T47D (cell line): Measurements from ENCODE around the gene PRIM2.
A peak's percentile ranks its signal among the peaks of the same experiment; 100 is the strongest.
"Not testable (repeated sequence)": the region's sequence is repeated elsewhere in the genome, so short reads cannot be mapped to it uniquely, and the experiment has no call there.

Source experiments
- DNase-seq, 2 experiments: peaks; one replicate each; pipeline versions ENCODE4 v3.0.0 to v3.0.0-alpha.2; 2011 to 2012; ENCODE audit warnings: low read depth in 1 of 2, low spot score in 1 of 2
- JUND ChIP-seq: IDR thresholded peaks from 2 replicates; pipeline ENCODE4 v1.6.1; 2012; ENCODE audit warnings: low read depth
- in situ Hi-C: cut with HindIII; loops from 2 replicates; pipeline ENCODE4 v1.10.0; 2016; ENCODE audit warnings: low sequenced_read_pairs, low pct_unique_long_range_greater_than_20kb

PRIM2 gene

GRCh38 chr6:57312004-57312345, 5.5 kb upstream of the PRIM2 start:
- in situ Hi-C loops, result no loop called here

GRCh38 chr6:57313009-57313408, 4.4 kb upstream of the PRIM2 start:
- in situ Hi-C loops, result no loop called here
- TF ChIP-seq JUND, result no peak
- no peak for DNase-seq

More at GRCh38 chr6:57312004-57312345, 5.5 kb upstream of the PRIM2 start:
- DNase-seq, result no peak
- TF ChIP-seq JUND, result no peak

- TF ChIP-seq JUND, result no peak
- in situ Hi-C loops, result no loop called here
- DNase-seq, result peak in 1 of 2 experiments; percentile 30
Observed at GRCh38 chr6:57313711-57314471, 3.5 kb upstream of the PRIM2 start.

- DNase-seq, result no peak
- no peak for TF ChIP-seq JUND
Observed at GRCh38 chr6:57315111-57315510, 2.3 kb upstream of the PRIM2 start.

GRCh38 chr6:57315851-57316250, 1.6 kb upstream of the PRIM2 start:
- no peak for DNase-seq
- no peak for TF ChIP-seq JUND
- in situ Hi-C loops, result no loop called here

More at GRCh38 chr6:57315111-57315510, 2.3 kb upstream of the PRIM2 start:
- in situ Hi-C loops, result no loop called here

- in situ Hi-C loops, result no loop called here
- DNase-seq, result peak; percentile 76 to 94
- no peak for TF ChIP-seq JUND
Observed at GRCh38 chr6:57316581-57317059, 810 bp upstream of the PRIM2 start.

GRCh38 chr6:57324538-57324937, 7.1 kb downstream of the PRIM2 start:
- DNase-seq, result no peak
- TF ChIP-seq JUND, result no peak
- in situ Hi-C loops, result no loop called here

- TF ChIP-seq JUND, result no peak
Observed at GRCh38 chr6:57327311-57327710, 9.9 kb downstream of the PRIM2 start.

GRCh38 chr6:57328074-57328473, 10.6 kb downstream of the PRIM2 start:
- in situ Hi-C loops, result no loop called here
- TF ChIP-seq JUND, result no peak
- no peak for DNase-seq

More at GRCh38 chr6:57327311-57327710, 9.9 kb downstream of the PRIM2 start:
- in situ Hi-C loops, result no loop called here
- DNase-seq, result peak in 1 of 2 experiments; percentile 4

GRCh38 chr6:57329933-57330332, 12.5 kb downstream of the PRIM2 start:
- TF ChIP-seq JUND, result no peak
- in situ Hi-C loops, result no loop called here

GRCh38 chr6:57342148-57342669, 24.8 kb downstream of the PRIM2 start:
- no peak for TF ChIP-seq JUND
- in situ Hi-C loops, result no loop called here
- no peak for DNase-seq

More at GRCh38 chr6:57329933-57330332, 12.5 kb downstream of the PRIM2 start:
- DNase-seq, result no peak

- DNase-seq, in situ Hi-C loops: not testable (repeated sequence)
Observed at GRCh38 chr6:57343342-57343741, 25.9 kb downstream of the PRIM2 start.

GRCh38 chr6:57346715-57347114, 29.3 kb downstream of the PRIM2 start:
- DNase-seq, in situ Hi-C loops: not testable (repeated sequence)

- DNase-seq, in situ Hi-C loops: not testable (repeated sequence)
Observed at GRCh38 chr6:57347597-57347996, 30.2 kb downstream of the PRIM2 start.

GRCh38 chr6:57350443-57350842, 33.0 kb downstream of the PRIM2 start:
- in situ Hi-C loops, DNase-seq: not testable (repeated sequence)

- DNase-seq, in situ Hi-C loops: not testable (repeated sequence)
Observed at GRCh38 chr6:57352596-57352995, 35.2 kb downstream of the PRIM2 start.

- in situ Hi-C loops, result not testable (repeated sequence)
Observed at GRCh38 chr6:57358319-57358718, 40.9 kb downstream of the PRIM2 start.

GRCh38 chr6:57359766-57360165, 42.3 kb downstream of the PRIM2 start:
- DNase-seq, in situ Hi-C loops: not testable (repeated sequence)

More at GRCh38 chr6:57358319-57358718, 40.9 kb downstream of the PRIM2 start:
- DNase-seq, result not testable (repeated sequence)
